Esophagus squamous epithelium (tissue), 4 donors: ENCODE results near the gene NUCB1.

ENCODE experiments used
- POLR2A ChIP-seq, 4 donors: fragments of 450-650 bp; IDR thresholded peaks; one replicate each; pipeline ENCODE4 v1.6.1; 2017; ENCODE audit warnings: antibody characterized with exemption in 4 of 4, mild to moderate bottlenecking in 4 of 4, moderate library complexity in 3 of 4
- TF ChIP-seq, protein P1 (sequence below), 6 experiments: fragments of 450-650 bp in 4 of 6; fragments of 200-600 bp in 2 of 6; sonication (generic) in 2 of 6; IDR thresholded peaks; one replicate each; pipeline ENCODE4 v1.5.1; 2016 to 2019; ENCODE audit warnings: antibody characterized with exemption in 6 of 6, mild to moderate bottlenecking in 4 of 6, moderate library complexity in 4 of 6

DNA sequence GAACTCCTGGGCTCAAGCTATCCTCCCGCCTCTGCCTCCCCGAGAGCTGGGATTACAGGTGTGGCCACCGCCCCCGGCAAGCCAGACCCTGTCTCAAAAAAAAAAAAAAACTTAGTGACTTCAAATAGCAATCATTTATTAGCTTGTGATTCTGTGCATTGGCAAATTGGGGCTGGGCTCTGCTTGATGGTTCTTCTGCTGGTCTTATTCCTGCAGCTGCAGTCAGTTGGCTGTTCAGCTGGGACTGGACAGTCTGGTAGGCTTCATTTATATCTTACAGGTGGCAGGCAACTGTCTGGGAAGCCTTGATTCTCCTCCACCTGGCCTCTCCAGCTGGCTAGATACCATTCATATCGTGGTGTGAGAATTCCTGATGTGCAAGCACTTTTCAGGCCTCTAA, 40.8 kb downstream of the NUCB1 start:
- TF ChIP-seq, protein P1, sequence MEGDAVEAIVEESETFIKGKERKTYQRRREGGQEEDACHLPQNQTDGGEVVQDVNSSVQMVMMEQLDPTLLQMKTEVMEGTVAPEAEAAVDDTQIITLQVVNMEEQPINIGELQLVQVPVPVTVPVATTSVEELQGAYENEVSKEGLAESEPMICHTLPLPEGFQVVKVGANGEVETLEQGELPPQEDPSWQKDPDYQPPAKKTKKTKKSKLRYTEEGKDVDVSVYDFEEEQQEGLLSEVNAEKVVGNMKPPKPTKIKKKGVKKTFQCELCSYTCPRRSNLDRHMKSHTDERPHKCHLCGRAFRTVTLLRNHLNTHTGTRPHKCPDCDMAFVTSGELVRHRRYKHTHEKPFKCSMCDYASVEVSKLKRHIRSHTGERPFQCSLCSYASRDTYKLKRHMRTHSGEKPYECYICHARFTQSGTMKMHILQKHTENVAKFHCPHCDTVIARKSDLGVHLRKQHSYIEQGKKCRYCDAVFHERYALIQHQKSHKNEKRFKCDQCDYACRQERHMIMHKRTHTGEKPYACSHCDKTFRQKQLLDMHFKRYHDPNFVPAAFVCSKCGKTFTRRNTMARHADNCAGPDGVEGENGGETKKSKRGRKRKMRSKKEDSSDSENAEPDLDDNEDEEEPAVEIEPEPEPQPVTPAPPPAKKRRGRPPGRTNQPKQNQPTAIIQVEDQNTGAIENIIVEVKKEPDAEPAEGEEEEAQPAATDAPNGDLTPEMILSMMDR (IDR thresholded peaks at IDR 0.05), result no peak
- no peak for TF ChIP-seq POLR2A (IDR thresholded peaks at IDR 0.05)
